ENCODE measurements around the gene PUM2.
A peak's percentile ranks its signal among the peaks of the same experiment; 100 is the strongest.

The PUM2 gene

DNA sequence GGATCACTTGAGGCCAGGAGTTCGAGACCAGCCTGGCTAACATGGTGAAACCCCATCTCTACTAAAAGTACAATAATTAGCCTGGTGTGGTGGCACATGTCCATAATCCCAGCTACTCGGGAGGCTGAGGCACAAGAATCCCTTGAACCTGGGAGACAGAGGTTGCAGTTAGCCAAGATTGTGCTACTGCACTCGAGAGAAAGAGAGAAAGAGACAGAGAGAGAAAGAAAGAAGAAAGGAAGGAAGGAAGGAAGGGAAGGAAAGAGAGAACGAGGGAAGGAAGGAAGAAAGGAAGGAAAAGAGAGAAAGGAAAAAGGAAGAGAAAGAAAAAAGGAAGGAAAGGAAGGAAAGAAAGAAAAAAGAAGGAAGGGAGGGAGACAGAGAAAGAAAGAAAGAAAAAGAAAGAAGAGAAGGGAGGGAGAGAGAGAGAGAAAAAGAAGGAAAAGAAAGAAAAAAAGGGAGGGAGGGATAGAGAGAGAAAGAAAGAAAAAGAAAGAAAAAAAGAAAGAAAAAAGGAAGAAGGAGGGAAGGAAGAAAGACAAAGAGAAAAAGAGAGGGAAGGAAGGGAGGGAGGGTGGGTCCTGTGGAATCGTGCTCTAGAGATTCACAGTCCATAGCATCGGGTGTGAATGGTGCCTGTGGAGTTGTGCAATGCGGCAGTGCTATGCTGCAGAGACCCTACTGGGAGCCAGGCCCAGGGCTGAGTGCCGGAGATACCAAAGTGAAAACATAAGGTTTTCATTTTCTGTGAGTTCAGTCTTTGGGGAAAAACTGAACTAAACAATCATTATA, 121.1 kb downstream of the PUM2 start:
- no peak for DNase-seq

DNA sequence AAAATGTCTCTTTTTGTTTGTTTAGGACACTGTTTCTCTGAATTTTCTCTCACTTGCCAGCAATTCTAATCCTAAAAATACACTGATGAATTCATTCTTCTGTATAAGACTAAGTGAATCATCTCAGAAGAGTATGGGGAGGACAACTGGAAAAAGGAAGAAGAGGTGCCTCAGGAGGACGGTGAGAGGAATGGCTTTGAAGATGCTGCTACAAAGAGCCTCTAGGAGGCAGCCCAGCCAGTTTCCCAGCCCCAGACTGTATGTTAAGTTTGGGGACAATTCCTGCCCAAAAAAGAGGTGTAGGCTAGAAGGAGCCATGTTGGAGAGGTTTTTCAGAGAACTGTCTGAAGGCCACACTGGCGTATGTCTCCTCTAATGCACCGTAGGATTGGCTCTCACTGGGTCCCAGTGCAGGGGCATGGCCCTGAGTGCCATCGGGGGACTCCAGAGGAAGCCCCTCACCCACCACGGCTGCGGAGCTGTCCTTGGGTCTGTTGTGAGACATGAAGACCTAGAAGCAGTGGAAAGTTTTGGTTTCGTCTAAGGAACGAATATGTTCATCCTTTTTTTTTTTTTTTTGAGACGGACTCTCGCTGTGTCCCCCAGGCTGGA, 122.6 kb downstream of the PUM2 start:
- DNase-seq: no peak

DNA sequence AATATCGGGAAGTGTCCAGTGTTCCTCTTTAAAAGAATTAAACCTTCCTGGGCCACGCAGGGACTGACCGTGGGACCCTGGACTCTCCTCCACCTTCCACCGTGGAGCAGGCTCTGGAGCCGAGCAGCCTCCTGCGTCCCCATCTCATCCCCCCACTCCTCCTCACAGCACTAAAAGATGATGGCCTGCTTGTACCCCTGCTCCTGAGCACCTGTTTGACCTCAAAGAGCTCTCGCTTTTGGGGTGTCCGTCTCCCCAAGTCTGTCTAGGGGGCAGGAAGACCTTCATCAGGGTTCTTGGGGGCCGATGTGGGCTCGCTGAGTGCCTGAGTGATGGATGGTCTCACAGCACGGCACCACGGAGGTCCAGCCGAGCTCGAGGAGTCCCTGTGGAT, 124.5 kb downstream of the PUM2 start:
- no peak for DNase-seq

DNA sequence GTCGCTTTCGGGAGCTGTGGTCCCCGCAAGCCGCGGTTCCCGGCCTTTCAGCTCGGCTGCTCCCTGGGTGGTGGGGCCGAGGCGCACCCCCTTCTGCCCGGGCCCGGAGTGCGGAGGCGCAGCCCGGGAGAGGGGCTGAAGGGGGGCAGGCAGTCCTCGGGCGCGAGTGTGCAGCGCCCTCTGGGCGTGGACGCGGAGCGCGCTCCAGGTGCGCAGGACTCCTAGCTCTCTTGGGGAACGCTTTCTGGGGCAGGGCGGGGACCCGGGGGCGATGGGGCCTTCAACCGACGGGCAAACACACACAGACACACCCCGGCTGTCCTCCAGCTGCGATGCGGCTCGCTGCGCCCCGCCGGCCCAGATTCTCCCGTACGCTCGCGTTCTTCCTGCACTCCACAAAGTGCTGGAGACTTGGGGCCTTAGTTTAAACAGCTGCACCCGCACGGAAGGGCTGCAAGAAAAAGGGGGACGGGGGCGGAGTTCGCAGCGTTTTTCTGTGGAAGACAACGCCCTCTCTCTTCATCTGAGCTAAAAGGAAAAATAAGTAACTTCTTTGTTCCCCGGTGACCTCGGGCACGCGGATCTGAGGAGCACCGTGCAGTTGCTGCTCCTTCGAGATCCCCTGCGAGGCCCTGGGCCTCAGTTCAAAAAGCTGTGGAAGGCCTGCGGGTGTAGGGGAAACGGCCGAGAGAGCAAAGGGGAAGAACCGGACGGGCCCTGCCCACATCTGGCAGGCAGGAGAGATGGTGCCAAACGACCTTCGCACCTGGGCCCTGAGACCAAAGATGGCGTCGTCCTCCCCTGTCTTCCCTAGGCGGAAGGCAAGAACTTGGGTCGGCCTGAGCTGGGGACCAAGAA, 125.1 kb downstream of the PUM2 start:
- DNase-seq: peak; percentile 63

DNA sequence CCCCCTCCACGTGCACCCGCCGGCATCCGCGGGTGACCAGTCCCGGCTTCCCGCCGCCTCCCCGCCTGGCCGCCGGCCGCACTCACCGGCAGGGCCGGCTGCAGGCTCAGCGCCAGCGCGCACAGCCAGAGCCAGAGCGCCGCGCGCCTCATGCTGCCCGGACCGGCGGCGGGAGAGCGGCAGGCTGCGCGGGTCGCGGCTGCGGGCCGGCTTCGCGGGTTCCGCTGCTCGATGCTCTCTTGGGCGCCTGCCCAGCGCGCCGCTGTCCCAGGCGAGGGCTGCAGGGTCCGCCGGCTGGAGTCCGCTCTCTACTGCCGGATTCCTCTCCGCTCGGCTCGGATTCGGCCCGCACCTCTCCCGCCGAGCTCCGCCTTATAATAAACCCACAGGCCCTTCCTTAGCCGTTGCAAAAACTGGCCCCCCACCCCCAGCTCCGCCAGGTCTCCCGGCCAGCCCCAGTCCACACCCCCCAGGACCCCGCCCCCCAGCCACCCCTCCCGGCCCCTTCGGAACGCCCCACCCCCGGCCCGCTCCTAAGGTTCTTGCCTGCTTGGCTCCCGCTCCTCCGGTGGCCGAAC, 125.8 kb downstream of the PUM2 start, which contains the start of gene SDC1:
TSS of gene SDC1 (minus strand) at position 415 of the 578 bp plus-strand sequence. CDS start at position 152, 263 bp downstream.
- peak; percentile 65 for DNase-seq

DNA sequence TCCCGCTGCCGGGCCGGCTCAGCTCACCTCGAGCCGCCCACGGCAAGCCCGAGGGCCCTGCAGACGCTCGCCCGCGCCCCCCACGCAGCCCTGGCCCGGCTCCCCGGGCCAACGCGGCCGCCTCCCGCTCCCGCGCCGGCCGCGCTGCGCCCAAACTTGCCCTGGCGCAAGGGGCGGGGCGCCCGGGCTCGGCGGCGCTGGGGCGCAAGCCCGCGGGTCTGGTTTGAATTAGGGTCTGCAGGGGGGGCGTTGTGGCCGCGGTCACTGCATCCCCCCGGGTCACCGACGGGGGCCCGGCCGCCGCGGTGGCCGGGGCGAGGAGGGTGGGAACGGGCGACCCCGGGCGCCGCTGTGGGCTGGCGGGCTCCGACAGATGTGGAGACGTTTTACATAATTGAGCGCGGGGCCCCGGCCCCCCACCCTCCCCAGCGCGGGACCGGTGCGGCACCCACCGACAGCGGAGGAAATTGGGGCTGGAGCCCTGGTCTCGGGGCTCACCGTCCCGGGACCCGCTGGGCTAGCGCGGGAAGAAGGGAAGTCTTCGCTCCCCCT, 126.4 kb downstream of the PUM2 start:
- DNase-seq: no peak

DNA sequence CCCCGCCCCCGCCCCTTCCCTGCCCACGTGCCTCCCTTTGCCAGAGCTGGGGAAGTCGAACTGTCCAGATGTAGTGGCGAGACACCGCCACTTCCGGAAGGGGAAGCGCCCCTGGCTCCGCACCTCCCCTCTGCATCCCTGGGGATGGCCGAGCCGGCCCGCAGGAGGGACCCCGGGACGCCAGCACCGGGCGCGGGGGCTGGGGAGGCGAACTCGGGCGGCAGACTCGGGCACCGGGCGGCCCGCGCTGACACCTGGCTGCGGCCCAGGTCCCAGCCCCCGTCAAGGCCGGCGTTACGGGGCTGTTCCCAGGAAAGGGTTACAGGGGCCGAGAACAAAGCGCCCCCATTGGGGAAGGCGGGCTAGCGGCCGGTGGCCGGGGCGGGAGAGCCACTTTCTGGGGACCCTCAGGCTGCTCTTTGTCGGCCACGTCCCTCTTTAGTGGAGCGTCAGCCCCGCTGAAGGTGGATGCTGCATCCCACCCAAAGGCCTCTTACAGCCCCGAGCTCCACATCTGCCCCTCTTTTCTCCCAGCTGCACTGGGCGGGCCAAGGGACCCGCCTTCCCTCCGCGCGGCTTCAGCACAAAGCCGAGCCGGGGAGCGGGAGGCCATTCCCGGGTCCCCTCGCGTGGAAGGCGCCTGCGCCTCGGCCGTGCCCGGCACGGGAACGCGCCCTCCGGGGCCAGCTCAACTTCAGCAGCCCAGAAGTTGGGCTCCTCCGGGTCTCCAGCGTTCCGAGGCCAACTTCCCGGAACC, 127.1 kb downstream of the PUM2 start:
- peak; percentile 68 for DNase-seq

DNA sequence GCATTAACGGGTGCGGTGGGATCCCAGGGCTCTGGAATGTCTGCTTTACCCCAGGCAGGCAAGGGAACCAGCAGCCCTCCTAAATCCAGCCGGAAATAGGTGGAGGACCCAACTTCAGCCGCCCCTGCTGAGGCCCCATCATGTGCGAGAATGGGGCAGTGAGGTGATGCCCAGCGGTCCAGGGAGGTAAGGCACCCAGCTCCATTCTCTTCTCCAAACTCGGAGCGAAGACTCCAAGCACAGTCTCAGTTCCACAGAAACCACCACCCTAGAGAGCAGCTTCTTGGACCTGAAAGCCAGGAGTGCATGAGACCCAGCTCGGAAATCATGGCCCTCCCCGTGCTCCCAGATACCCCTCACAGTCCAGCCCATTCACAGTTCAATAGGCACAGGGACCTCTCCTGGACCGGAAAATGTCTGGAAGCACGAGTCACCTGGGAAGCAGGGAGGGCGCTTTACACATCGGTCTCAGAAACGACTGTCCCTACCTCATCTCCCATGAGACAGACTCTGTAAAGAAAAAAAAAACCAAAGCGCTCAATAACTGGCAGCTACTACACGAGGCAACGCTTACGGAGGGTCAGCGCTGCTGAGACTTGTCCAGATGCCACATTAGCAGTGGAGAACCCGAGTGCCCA, 127.8 kb downstream of the PUM2 start:
- no peak for DNase-seq

DNA sequence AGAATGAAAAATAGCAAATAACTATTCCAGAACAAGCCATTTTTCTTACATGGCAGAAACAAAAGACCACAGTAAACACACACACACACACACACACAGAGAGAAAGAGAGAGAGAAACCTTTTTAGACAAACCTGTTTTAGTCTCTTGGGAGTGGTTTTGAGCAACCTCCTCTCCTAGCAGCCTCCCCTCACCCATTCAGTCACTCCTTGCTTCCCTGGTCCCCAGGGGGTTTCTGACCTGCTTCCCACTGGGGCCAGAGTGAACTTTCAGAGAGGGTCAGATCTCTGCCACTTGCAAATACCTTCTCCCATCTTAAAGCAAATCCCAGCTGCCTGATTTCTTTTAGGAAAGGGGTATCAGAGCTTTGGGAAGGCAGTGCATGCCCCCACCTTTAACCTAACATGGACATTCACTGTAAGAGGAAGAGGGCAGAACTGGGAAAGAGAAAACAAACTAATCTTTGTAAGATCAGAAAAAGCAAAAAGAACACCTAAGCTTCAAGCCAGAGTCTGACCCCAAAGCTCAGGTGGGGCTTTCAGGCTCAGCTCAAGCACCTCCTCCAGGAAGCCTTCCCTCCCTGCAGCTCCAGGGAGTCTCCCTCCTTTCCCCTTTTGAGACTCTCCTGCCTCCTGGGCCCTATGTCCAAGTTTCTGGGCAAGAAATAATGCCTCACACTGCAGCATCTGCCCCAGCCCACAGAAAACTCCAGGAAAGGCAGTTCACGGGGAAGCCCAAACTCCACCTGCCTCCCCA, 128.5 kb downstream of the PUM2 start:
- DNase-seq: no peak

DNA sequence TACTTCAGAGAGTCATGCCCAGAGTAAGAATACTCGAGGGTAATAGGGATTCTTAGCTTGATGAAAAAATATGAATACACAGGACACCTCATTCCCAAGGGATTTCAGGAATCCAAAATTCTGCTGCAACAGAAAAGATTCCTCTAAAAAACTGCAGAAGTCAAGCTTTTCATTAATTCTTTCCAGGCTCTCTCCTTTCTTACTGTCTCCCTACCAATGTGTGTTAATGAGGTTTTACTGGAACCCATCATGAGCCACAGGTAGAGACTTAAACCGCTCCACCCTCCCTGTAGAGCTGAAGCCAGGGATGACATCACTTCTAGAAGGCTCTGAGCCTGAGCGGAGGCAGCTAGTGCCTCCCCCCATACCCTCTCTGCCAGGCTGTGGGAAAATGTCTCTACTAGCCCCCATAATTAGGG, 129.1 kb downstream of the PUM2 start:
- DNase-seq: peak; percentile 83

DNA sequence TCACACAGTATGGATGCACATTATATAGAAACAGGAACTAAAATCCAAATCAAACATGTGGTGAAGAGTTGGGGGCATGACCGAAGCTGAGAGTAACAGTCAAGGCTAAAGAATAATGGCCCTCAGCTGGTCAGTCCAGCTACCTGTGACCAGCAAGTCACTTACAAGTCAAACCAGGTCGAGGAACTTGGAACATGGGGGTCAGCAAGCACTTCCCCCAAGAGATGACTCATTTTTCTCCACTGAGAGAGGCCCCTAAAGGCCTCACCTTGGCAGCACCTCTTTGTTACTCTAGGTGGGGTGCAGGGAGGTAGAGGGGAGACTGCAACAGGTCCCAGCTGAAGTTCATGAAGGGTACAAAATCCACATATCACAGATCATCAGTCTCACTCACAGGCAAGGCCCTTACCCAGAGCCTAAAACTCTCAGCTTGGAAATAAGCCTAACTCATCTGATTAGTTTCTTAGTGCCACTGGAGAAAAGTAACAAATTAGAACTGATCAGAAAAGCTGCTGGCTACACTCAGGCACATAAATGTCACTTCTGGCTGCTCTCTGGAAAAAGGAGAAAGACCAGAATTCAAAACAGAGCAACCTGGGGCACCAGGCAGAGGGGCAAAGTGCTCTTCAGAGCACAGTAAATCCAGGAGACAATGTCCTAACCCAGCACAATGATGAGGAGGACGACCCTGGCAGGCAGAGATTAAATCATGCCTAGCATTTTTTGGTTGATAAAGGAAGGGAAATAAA, 129.7 kb downstream of the PUM2 start:
- DNase-seq: no peak

DNA sequence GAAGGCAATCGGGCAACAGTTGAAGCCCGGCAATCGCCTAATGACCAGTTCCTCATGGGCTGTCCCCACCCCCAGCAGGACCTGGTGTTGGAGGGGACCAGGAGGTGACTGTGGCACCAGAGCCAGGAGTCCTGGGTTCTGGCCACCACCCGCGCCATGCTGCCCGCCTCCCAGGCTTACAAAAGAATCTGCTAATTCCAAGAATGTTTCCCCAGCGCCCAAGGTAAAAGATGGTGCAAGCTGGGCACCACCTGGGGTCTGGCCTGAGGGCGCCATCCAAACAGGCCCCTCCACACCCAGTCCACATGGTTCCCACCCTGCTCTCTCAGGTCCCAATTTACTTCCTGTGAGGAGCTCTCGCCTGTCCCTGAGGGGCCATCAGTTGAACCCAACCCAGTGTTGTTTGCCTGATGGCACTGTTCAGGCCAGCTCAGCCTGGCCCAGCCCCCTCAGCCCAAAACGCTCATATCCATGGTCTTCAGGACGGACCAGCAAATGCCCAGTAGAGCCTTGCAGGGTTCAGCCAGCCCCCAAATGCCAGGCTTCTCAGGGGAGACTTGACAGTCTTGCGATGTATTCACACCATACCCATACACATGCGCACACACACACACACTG, 130.8 kb downstream of the PUM2 start:
- no peak for DNase-seq

DNA sequence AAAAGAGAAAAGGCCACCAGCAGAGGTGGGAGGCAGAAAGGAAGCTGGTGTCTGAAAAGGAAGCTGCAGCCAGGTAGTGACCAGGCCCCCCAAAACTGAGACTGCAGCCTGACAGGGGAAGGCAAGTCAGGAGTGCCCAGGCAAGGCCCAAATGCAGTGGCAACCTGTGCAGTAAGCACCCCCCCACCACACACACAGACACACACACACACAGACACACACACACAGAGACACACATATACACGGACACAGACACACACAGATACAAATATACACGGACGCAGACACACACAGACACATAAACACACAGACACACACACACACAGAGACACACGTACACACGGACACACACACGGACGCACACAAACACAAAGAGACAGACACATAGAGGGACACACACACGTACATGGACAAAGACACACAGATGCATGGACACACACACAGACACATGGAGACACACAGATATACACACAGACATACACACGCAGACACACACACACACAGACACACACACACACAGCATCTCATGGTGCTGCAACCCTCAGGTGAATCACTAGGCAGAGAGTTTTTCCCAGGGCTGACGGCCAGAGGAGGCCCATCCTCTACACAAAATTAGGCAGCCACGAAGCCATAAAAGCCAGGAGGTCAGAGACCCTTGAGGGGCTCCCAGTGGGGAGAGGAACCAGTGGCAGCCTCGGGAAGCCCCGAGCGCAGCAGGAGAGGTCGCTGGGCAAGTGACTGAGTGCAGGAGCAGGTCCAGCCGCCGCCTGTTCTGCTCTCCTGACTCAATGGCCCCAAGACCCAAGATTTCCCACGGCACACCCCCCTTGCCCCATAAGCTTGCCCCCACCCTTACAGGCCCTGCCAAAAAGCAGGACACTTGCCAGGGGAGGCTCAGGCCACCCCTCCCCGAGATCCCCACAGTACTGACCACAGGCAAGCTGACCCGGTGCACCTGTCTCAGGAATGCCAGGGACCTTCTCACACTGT, 132.0 kb downstream of the PUM2 start:
- DNase-seq: no peak

DNA sequence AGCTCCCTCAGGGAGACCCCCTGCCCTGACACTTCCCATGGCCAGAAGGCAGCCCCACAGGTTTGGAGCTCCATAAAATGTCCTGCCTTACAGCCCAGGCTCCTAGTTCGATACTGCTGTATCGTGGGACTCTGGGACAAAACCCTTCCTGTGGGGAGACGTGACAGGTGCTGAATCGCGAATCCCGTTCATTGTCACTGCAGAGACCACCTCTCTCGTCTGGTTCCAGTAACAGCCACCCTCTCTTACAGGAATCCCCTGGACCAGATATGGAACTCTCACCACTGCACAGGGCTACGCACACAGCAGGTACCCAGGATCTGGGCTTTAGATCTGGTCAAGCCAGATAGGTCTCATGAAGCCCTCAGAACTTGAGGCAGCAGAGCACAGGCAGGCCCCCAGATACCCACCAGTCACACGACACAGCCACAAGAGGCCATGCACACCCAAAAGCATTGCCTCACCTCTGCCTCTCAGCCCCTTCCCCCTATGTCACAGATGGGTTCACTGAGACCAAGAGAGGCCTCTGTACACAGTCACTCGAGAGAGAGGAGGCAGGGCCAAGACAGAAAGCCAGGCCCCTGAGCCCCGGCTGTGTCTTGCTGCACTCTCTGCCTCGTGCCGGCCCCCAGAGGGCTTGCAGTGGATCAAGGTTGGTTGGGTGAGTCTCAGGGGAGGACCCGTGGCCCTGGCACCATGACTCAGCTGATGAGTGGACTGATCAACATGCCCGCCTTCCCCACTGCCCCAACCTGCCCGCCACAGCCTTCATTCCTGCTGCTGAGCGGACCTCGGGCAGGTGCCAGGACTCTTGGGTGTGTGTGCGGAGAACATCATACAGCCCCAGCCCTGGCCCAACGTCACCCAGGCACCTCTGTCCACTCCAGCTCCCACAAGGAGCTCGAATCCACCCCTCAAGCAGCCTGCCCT, 133.3 kb downstream of the PUM2 start:
- DNase-seq: peak; percentile 28

DNA sequence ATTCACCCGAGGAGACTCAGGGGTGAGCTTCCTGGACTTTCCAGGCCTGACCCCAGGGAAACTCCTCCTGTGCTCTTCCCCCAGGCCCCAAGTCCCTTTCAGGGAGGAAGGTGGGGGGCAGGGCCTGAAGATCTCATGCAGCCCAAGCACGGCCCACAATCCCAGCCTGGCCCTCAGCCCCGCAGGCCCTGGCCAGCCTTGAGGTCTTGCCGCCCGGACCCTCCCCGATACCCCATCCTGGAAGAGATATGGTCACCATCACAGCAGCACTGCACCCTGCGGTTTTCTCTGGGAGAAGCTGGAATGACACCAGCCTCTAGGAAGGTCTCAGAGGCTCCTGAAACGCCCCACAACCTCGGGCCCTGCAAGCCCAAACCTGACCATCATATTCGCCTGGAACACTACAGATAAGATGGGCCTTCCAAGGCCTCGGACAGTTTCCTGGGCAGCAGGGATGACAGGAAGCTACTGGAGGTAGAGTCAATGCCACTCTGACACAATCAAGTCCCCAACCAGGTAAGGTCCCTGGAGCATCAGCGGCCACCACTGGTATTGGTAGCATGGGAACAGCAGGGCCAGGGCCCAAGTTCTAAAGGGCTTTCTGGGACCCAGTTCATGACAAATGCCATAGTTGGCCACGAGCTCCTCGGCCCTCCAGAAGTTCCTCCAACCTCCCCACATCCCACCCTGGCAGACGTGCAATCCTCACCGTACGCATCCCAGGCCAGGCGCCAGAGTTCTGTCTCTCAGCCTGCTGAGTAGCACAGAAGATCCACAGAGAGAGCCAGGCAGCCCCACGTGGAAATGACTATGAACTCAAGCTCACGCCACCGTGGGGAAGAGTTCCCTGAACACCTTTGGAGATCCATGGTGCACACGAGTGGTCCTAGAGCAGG, 134.3 kb downstream of the PUM2 start:
- no peak for DNase-seq
